Mammary epithelial cell (primary cell): ENCODE results near the gene LYRM4.

Source experiments
- CTCF ChIP-seq, 2 donors: IDR thresholded peaks in 1 of 2; conservative IDR thresholded peaks in 1 of 2; 2 replicates each; pipeline ENCODE4 v1.5.1; 2011 to 2012; ENCODE audit warnings: inconsistent platforms in 2 of 2, low read length in 2 of 2, mild to moderate bottlenecking in 2 of 2, control low read depth in 1 of 2, low read depth in 1 of 2; ENCODE audit not compliant: insufficient read depth in 1 of 2; ENCODE audit errors: extremely low read depth in 1 of 2
- EZH2 ChIP-seq: IDR thresholded peaks from 2 replicates; pipeline ENCODE4 v1.6.1; 2012; ENCODE audit warnings: low read length, inconsistent platforms, borderline replicate concordance

- TF ChIP-seq CTCF (conservative IDR thresholded peaks at IDR 0.05 in 1 of 2, IDR thresholded peaks at IDR 0.05 in 1 of 2; ENCODE audit: extremely low read depth in 1 of 2, insufficient read depth in 1 of 2, low read depth in 1 of 2, low read length in 2 of 2) = no peak
- no peak for TF ChIP-seq EZH2
Measured at GRCh38 chr6:5081182-5081581, 179.6 kb downstream of the LYRM4 start.
